GM19463 (cell line): Measurements from ENCODE around the gene NUPR1.
"Not testable (repeated sequence)": the region's sequence is repeated elsewhere in the genome, so short reads cannot be mapped to it uniquely, and the experiment has no call there.

Experiments used
- ATAC-seq: cut with Tn5 transposase; IDR thresholded peaks from one replicate; pipeline ENCODE4 v1.9.1; 2021; ENCODE audit warnings: mild to moderate bottlenecking, moderate library complexity; ENCODE audit not compliant: unreplicated experiment

The NUPR1 gene

DNA sequence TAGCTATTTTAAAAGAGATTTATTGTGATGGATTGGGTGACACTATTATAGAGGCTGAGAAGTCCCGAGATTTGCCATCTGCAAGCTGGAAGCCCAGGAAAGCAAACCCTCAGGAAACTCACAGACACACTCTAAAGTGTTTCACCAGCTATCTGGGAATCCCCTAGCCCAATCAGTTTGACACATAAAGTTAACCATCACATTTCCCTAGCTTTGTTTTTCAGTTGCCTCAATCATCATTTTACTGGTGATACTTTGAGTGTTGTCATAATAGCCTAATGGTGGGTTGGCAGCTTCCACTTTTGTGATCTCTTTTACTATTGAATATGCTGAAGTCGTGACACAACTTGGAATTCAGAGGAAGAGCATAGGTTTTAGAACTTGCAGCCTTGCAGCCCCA lies 16.8 kb upstream of the NUPR1 start:
- ATAC-seq: no peak

DNA sequence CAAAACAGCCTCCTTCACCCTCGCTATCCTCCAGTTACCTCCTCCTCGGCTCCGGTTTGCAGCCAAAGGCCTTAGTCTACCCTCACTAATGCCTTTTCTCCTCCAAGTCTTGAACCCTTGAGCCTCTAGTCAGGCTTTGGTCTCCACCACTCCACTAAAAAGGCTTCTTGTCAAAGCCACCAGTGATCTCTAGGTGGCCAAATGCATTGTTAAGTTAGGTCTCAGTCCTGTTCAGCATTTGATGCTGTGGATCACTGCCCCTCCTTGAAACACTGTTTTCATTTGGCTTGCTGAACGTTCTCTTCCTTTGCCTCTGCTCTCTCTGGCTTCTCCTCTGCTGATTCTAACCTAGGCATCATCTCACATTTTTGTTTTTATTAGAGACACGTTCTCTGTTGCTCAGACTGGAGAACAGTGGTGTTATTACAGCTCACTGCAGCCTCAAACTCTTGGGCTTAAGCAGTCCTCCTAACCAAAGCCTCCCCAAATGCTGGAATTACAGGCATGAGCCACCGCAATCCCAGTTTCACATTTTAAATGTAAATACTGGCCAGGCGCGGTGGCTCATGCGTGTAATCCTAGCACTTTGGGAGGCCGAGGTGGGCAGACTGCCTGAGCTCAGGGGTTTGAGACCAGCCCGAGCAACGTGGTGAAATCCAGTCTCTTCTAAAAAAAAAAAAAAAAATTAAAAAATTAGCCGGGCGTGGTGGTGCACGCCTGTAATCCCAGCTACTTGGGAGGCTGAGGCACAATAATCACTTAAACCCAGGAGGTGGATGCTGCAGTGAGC lies 16.1 kb upstream of the NUPR1 start:
- ATAC-seq: no peak

GRCh38 chr16:28553776-28554633 lies 15.2 kb upstream of the NUPR1 start, which contains the start of gene SGF29:
TSS of gene SGF29 (plus strand) at chr16:28553920. CDS start at chr16:28581070, 27,150 bp downstream.
- peak; percentile 63 for ATAC-seq

- no peak for ATAC-seq
Measured at GRCh38 chr16:28549301-28549899, 10.6 kb upstream of the NUPR1 start.

DNA sequence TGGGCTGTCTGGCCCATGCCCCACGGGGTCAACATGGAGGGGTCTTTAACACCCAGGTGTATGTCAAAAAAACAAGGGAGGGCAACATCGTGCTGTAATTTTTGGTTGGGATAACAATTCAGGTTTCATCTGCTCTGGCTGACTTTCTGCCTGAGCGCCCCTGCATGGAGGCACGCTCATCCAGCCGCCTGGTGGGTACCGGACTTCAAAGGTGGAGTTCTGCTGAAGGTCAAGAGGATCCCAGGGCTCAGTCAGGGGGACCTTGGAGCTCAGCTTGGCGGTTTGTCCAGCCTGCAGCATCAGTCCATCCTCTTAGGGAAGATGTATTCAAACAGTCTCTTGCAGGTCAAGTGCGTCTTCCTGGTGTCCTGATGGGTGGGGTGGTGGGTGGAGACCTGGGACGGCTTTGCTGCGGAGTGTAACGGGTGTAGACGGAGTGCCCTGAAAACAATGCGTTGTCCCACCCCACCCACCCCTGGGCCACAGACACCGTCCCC lies 9.6 kb upstream of the NUPR1 start:
- ATAC-seq: no peak

DNA sequence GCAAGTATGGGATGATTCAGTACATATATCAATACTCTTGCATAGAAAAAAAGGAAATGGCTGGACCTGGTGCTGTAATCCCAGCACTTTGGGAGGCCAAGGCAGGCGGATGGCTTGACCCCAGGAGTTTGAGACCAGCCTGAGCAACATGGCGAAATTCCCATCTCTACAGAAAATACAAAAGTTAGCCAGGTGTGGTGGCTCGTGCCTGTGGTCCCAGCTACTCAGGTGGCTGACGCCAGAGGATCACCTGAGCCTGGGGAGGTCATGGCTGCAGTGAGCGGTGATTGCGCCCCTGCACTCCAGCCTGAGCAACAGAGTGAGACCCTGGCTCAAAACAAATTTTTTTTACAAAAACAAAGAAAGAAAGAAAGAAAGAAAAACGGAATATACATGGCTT lies 7.9 kb upstream of the NUPR1 start:
- no peak for ATAC-seq

DNA sequence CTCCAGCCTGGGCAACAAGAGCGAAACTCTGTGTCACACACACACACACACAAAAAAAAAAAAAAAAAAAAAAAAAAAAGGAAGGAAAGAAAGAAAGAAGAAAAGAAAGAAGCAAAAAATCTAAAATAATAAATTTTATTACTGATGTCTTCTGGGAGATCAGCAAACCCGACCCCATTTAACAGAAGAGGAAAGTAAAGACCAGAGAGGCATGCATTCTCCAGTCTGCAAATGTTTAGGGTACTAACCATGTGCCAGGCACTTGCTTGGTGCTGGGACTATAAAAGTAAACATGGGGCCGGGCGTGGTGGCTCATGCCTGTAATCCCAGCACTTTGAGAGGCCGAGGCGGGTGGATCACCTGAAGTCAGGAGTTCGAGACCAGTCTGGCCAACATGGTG lies 7.2 kb upstream of the NUPR1 start:
- not testable (repeated sequence) for ATAC-seq

DNA sequence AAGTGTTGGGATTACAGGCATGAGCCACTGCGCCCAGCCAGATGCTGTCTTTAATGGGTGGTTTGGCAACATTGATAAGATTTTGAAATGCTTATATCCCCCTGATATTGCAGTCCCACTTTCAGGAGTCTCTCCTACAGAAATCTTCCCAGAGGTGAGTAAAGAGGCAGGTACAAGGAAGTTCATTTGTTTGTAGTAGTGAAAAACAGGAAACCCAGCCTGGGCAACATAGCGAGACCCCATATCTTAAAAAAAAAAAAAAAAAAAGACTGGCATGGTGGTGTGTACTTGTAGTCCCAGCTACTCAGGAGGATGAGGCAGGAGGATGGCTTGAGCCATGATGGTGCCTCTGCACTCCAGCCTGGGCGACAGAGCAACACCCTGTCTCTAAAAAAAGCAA lies 6.2 kb upstream of the NUPR1 start:
- ATAC-seq: no peak

DNA sequence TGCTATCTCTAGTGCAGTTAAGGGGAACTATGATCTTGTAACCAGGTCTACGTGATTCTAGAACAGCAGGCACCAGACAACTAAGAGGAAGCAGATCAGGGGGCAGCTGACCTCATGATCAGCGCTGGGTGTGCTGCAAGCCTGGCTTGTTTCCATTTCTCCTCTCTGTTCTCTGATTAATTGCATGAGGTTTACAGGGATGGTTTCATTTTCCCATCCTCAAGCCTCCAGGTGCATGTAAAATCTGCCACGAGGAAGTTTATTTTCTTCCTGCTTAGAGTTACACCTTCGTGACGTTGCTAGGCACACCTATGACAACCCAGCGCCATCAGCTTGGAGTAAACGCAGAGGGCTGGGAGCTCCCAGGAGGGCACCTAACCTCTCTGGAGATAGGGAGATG lies 4.3 kb upstream of the NUPR1 start:
- ATAC-seq: no peak

- ATAC-seq: no peak
Measured at GRCh38 chr16:28542646-28543045, 3.9 kb upstream of the NUPR1 start.

DNA sequence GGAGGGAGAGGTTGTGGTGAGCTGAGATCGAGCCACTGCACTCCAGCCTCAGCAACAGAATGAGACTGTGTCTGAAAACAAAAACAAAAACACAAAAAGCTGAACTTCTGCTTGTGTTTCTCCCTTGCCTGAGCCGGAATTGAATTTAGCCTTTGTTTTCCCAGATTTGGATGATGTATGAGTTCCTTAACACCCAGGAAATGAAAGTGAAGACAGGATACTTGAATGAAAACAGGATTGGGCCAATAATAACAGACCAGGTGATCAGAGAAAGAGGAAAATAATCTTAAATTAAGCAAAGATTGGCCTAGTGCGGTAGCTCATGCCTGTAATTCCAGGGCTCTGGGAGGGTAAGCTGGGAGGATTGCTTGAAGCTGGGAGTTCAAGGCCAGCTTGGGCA lies 1.6 kb upstream of the NUPR1 start:
- no peak for ATAC-seq

GRCh38 chr16:28537964-28538732 lies 626 bp downstream of the NUPR1 start:
- ATAC-seq: no peak

- no peak for ATAC-seq
Measured at GRCh38 chr16:28537076-28537475, 1.7 kb downstream of the NUPR1 start.

GRCh38 chr16:28534542-28535373 lies 4.0 kb downstream of the NUPR1 start:
- ATAC-seq: no peak

DNA sequence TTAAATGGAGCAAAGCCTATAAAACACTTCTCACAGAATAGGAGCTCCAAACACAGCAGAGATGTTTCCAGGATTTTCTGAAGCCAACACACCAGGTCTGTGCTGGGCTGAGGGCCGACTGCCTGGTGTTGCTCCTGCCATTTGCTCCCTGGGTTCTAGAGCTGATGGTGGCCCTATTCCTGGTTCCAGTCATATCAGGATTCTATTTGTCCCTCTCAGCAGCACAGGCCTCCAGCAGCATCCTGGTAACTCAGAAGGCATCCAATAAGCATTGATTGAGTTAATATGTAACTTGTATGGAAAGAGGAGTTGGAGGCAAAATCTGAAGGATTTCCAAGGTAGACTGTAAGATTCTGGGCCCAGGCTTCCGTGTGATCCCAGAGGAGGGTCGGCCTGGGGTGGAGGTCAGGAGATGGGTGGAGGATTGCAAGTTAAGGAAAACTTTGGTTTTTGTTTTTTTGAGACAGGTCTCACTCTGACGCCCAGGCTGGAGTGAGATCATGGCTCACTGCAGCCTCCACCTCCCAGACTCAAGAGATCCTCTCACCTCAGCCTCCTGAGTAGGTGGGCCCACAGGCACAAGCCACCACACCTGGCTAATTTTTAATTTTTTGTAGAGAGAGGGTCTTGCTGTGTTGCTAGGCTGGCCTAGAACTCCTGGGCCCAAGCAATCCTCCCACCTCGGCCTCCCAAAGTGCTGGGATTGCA lies 5.7 kb downstream of the NUPR1 start:
- ATAC-seq: no peak

DNA sequence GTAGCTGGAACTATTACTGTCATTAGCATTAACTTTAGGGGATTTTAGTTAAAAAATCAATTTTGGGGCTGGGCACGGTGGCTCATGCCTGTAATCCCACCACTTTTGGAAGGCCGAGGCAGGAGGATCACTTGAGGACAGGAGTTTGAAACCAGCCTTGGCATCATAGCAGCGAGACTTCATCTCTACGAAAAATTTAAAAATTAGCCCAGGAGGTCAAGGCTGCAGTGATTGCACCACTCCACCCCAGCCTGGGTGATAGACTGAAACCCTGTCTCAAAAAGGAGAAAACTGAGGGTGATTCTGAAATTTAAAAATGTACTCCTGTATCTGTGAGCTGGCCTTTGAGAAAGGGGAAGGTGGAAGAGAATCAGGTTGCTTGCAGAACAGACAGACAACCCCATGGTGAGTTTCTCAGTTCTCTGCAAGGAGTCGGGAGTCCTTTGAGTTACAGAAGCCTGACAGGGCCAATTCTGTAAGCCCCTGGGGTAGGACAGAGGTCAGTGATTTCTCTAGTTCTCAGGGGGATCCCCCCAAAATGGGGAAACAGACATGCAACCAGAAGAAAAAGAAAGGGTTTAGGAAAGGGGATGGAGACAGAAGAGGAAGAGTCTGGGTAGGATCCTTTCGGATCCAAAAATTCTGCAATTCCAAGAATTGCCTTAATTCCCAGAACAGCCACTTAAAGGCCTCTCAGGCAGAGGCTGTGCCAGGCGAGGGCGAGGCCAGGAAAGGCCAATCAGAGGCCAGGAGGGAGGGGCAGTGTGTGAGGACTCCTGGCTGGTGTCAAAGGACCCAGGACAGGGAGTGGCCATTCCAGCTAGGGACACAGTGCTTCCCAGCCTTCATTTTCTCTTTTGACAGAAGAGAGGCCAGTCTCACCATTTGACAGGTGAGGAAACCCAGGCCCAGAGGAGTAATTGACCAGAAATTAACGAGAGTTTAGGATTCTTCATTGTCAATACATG lies 6.7 kb downstream of the NUPR1 start:
- no peak for ATAC-seq

DNA sequence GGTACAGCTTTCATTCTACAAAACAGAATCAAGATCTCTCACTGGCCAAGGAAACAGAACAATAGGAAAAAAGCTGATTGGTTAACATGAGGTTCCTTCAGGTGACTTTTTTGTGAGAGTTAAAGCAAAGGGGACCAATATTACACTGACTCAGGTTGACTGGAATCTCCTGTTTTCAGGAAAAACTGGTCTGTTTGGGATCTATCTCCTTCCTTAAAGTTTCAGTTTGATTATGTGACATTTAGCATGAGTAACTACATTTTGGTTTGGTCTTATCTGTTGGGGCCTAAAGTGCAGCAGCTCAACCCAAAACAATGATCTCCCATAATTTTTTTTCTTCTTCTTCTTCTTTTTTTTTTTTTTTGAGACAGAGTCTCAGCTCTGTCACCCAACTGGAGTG lies 9.7 kb downstream of the NUPR1 start:
- ATAC-seq: no peak

GRCh38 chr16:28528463-28528867 lies 10.3 kb downstream of the NUPR1 start:
- ATAC-seq: no peak
